HepG2 (cell line): ENCODE results near the gene ZBTB45. TPM values are rescaled to one million over a fixed set of nuclear protein-coding genes. Genes with fewer than 3 reads are reported as not detected.

Experiments
- AGO1 ChIP-seq: fragments of 200-400 bp; formaldehyde crosslinking; IDR thresholded peaks from 2 replicates; pipeline ENCODE4 v1.6.1; 2017; ENCODE audit warnings: mild to moderate bottlenecking, low read depth, low read length, moderate library complexity; ENCODE audit not compliant: poor library complexity, severe bottlenecking
- CENPX ChIP-seq: sonication (generic); formaldehyde crosslinking; IDR thresholded peaks from 2 replicates; pipeline ENCODE4 v1.9.0; 2021; ENCODE audit warnings: mild to moderate bottlenecking, missing genetic modification reagents, moderate library complexity
- GATAD1 ChIP-seq: IDR thresholded peaks from 2 replicates; pipeline ENCODE4 v1.6.1; 2016; ENCODE audit warnings: missing genetic modification reagents, missing compliant biosample characterization
- HNRNPK ChIP-seq: fragments of 200-400 bp; formaldehyde crosslinking; IDR thresholded peaks from 2 replicates; pipeline ENCODE4 v1.6.1; 2018; ENCODE audit warnings: low read length, low read depth, moderate library complexity, mild to moderate bottlenecking; ENCODE audit not compliant: poor library complexity, severe bottlenecking
- KLF16 ChIP-seq, 2 experiments: sonication (generic) in 1 of 2; formaldehyde crosslinking in 1 of 2; IDR thresholded peaks; 2 replicates each; pipeline versions ENCODE4 v1.6.1 to v1.8.0; 2016 to 2023; ENCODE audit warnings: missing genetic modification reagents in 2 of 2, missing compliant biosample characterization in 1 of 2
- KLF6 ChIP-seq: IDR thresholded peaks from 2 replicates; pipeline ENCODE4 v1.8.0; 2016; ENCODE audit warnings: missing biosample characterization, missing genetic modification reagents
- LRRFIP1 ChIP-seq: sonication (generic); formaldehyde crosslinking; conservative IDR thresholded peaks from 2 replicates; pipeline ENCODE4 v1.4.0; 2020; ENCODE audit warnings: missing genetic modification reagents
- MNT ChIP-seq: fragments of 450-650 bp; IDR thresholded peaks from 2 replicates; pipeline ENCODE4 v1.6.1; 2016
- PAXIP1 ChIP-seq: sonication (generic); formaldehyde crosslinking; conservative IDR thresholded peaks from 2 replicates; pipeline ENCODE4 v1.4.0; 2020; ENCODE audit warnings: mild to moderate bottlenecking, missing genetic modification reagents, moderate library complexity
- STAG1 ChIP-seq: sonication (generic); formaldehyde crosslinking; IDR thresholded peaks from 2 replicates; pipeline ENCODE4 v1.4.0; 2020; ENCODE audit warnings: missing genetic modification reagents
- ZFP37 ChIP-seq: sonication (generic); formaldehyde crosslinking; IDR thresholded peaks from 2 replicates; pipeline ENCODE4 v1.4.0; 2020; ENCODE audit warnings: missing genetic modification reagents, borderline replicate concordance
- ZNF644 ChIP-seq: IDR thresholded peaks from 2 replicates; pipeline ENCODE4 v1.6.1; 2016; ENCODE audit warnings: low read depth
- ZNF670 ChIP-seq: sonication (generic); formaldehyde crosslinking; IDR thresholded peaks from 2 replicates; pipeline ENCODE4 v1.8.0; 2022; ENCODE audit warnings: mild to moderate bottlenecking, missing genetic modification reagents, borderline replicate concordance
- ZSCAN30 ChIP-seq: sonication (generic); formaldehyde crosslinking; IDR thresholded peaks from 2 replicates; pipeline ENCODE4 v1.5.0; 2020; ENCODE audit warnings: mild to moderate bottlenecking, missing genetic modification reagents
- ZSCAN9 ChIP-seq: IDR thresholded peaks from 2 replicates; pipeline ENCODE4 v1.6.1; 2016; ENCODE audit warnings: borderline replicate concordance
- polyA plus RNA-seq, 8 experiments: library from polyadenylated mRNA; depleted of rRNA in 3 of 8; stranded (reverse) in 7 of 8; unstranded in 1 of 8; fragments of >200 nt; fragmentation: Illumina TruSeq in 4 of 8; extraction: Trizol in 4 of 8; gene quantifications; 2 replicates each; pipeline versions ENCODE4 v1.2.1 to v1.2.3, GENCODE V29; 2011 to 2016; ENCODE audit warnings: low read depth in 4 of 8, missing spikeins in 1 of 8, mixed read lengths in 1 of 8; ENCODE audit not compliant: insufficient read depth in 1 of 8
- total RNA-seq, 5 experiments: library from RNA; depleted of rRNA; stranded (reverse); fragments of >200 nt; fragmentation: Illumina TruSeq; extraction: Trizol; gene quantifications; 2 replicates each; pipeline ENCODE4 v1.2.3, GENCODE V29; 2016; ENCODE audit warnings: low read depth in 1 of 5
- TF ChIP-seq, protein P1 (sequence below): sonication (generic); formaldehyde crosslinking; IDR thresholded peaks from 2 replicates; pipeline ENCODE4 v1.5.0; 2020; ENCODE audit warnings: mild to moderate bottlenecking, missing genetic modification reagents

The ZBTB45 gene
- total and polyA plus RNA-seq, 2 of the 13 experiments (the other 11 are each of a cell fraction or from before 2014, with no cell fraction given) = 3.0 to 3.7 TPM

GRCh38 chr19:58475714-58476497 is 43.7 kb downstream of the ZBTB45 start, which contains the start of gene ZNF446 (continued):
- peak; percentile 64; the same call in 1 of the 2 replicates for TF ChIP-seq PAXIP1 (CRISPR knock-in tag)
- no peak for TF ChIP-seq CENPX (CRISPR knock-in tag)
- TF ChIP-seq, protein P1, sequence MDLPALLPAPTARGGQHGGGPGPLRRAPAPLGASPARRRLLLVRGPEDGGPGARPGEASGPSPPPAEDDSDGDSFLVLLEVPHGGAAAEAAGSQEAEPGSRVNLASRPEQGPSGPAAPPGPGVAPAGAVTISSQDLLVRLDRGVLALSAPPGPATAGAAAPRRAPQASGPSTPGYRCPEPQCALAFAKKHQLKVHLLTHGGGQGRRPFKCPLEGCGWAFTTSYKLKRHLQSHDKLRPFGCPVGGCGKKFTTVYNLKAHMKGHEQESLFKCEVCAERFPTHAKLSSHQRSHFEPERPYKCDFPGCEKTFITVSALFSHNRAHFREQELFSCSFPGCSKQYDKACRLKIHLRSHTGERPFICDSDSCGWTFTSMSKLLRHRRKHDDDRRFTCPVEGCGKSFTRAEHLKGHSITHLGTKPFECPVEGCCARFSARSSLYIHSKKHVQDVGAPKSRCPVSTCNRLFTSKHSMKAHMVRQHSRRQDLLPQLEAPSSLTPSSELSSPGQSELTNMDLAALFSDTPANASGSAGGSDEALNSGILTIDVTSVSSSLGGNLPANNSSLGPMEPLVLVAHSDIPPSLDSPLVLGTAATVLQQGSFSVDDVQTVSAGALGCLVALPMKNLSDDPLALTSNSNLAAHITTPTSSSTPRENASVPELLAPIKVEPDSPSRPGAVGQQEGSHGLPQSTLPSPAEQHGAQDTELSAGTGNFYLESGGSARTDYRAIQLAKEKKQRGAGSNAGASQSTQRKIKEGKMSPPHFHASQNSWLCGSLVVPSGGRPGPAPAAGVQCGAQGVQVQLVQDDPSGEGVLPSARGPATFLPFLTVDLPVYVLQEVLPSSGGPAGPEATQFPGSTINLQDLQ = peak; percentile 81; the same call in 1 of the 2 replicates
- peak; percentile 15; the same call in 1 of the 2 replicates for TF ChIP-seq ZSCAN9 (CRISPR knock-in tag)
- TF ChIP-seq ZSCAN30 (CRISPR knock-in tag) = no peak
- TF ChIP-seq ZNF644 (CRISPR knock-in tag) = no peak
- peak in 1 of 2 experiments; percentile 85; a peak in 2 of 4 replicates for TF ChIP-seq KLF16 (CRISPR knock-in tag; IDR thresholded peaks at IDR 0.05)
- TF ChIP-seq KLF6 (CRISPR knock-in tag) = peak; percentile 86; the same call in 1 of the 2 replicates
- peak; percentile 98 for TF ChIP-seq AGO1
- TF ChIP-seq HNRNPK = no peak
- TF ChIP-seq LRRFIP1 (CRISPR knock-in tag) = no peak
- TF ChIP-seq MNT = peak; percentile 35; the same call in 1 of the 2 replicates
- TF ChIP-seq STAG1 (CRISPR knock-in tag) = peak; percentile 7
- TF ChIP-seq ZNF670 (CRISPR knock-in tag) = 0 out of 2 replicates have a peak, but pooled peaks have one; percentile 25
- TF ChIP-seq GATAD1 (CRISPR knock-in tag) = peak; percentile 81
- no peak; the same call in 1 of the 2 replicates for TF ChIP-seq ZFP37 (CRISPR knock-in tag)
